NCI-H146 treated with DMSO at 0.1 percent for 48 hours (cell line): ENCODE data around the gene SRSF5.
A peak's percentile ranks its signal among the peaks of the same experiment; 100 is the strongest.
"Not testable (repeated sequence)": the region's sequence is repeated elsewhere in the genome, so short reads cannot be mapped to it uniquely, and the experiment has no call there.

Experiments used
- DNase-seq: peaks from one replicate; lab custom pipeline; 2025; ENCODE audit not compliant: unreplicated experiment; lab: John Stamatoyannopoulos, UW

SRSF5 gene

GRCh38 chr14:69807192-69807591 is 40.2 kb downstream of the SRSF5 start:
- DNase-seq, result no peak

GRCh38 chr14:69808919-69809808 is 42.2 kb downstream of the SRSF5 start:
- DNase-seq, result no peak

- DNase-seq, result no peak
These were observed 44.4 kb downstream of the SRSF5 start for GRCh38 chr14:69811227-69811867.

GRCh38 chr14:69811868-69812252 is 44.9 kb downstream of the SRSF5 start:
- DNase-seq, result no peak

- no peak for DNase-seq
These were observed 45.8 kb downstream of the SRSF5 start for GRCh38 chr14:69812711-69813110.

- DNase-seq, result not testable (repeated sequence)
These were observed 46.4 kb downstream of the SRSF5 start for GRCh38 chr14:69813346-69813745.

GRCh38 chr14:69814397-69814796 is 47.5 kb downstream of the SRSF5 start:
- DNase-seq, result no peak

- no peak for DNase-seq
These were observed 48.6 kb downstream of the SRSF5 start for GRCh38 chr14:69815556-69815955.

GRCh38 chr14:69816216-69816615 is 49.3 kb downstream of the SRSF5 start:
- no peak for DNase-seq

GRCh38 chr14:69818758-69819191 is 51.8 kb downstream of the SRSF5 start:
- peak; percentile 24 for DNase-seq

- no peak for DNase-seq
These were observed 52.7 kb downstream of the SRSF5 start for GRCh38 chr14:69819607-69820006.

- no peak for DNase-seq
These were observed 54.0 kb downstream of the SRSF5 start for GRCh38 chr14:69820991-69821390.
